ENCODE data around the gene RPSA. TPM values are rescaled to one million over a fixed set of nuclear protein-coding genes. Genes with fewer than 3 reads are reported as not detected.

Gene RPSA
- total and polyA plus RNA-seq, 2 experiments from 2014 or later = 1,591 to 1,827 TPM

DNA sequence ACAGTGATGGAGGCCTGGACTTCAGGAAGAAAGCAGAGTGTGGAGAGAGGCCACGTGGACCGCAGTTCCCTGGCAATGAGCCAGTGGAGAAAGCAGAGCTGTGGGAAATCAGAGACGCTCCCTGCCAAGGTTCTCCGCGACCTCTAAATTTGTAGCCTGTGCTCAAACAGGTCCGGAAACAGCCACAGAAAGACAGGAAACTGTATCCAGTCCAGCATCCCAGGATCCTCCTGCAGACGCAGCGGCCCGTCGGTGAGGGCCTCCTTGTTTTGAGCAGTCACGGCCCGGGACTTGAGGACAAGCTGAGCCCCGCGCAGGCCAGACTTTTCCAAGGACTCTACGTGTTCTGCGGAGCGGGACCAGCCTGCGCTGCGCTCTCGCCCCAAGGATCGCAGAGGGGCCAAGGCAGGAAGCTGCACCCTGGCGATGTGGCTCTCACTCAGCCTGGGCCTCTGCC lies 22.3 kb downstream of the RPSA start (continued):
- TF ChIP-seq, protein P1, sequence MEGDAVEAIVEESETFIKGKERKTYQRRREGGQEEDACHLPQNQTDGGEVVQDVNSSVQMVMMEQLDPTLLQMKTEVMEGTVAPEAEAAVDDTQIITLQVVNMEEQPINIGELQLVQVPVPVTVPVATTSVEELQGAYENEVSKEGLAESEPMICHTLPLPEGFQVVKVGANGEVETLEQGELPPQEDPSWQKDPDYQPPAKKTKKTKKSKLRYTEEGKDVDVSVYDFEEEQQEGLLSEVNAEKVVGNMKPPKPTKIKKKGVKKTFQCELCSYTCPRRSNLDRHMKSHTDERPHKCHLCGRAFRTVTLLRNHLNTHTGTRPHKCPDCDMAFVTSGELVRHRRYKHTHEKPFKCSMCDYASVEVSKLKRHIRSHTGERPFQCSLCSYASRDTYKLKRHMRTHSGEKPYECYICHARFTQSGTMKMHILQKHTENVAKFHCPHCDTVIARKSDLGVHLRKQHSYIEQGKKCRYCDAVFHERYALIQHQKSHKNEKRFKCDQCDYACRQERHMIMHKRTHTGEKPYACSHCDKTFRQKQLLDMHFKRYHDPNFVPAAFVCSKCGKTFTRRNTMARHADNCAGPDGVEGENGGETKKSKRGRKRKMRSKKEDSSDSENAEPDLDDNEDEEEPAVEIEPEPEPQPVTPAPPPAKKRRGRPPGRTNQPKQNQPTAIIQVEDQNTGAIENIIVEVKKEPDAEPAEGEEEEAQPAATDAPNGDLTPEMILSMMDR (conservative IDR thresholded peaks at IDR 0.05; ENCODE audit: low read depth in 2 of 2) = no peak
- no peak for TF ChIP-seq POLR2AphosphoS5 (IDR thresholded peaks at IDR 0.05; ENCODE audit: low read depth)
- TF ChIP-seq CREB1 (CRISPR knock-in tag; IDR thresholded peaks at IDR 0.05; ENCODE audit: low read depth) = no peak
- no peak for TF ChIP-seq ZNF331 (CRISPR knock-in tag; IDR thresholded peaks at IDR 0.05; ENCODE audit: low read depth)

DNA sequence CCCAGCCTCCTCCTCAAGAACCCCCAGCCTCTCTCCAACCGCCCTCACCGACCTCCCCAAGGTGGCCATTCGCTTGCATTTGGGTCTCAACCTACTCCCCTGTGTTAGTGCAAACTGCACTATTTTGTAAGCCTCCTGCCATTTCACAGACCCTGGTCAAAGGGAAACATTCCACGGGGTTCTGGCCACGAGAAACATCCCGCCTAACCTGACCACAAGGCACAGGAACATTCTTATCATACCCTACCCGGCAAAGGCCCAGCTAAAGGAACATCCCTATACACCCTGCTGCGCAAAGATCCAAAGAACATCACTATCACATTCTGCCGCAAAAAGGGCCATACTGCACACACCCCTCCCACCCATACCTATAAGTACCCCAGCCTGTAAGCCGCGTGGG lies 22.9 kb downstream of the RPSA start:
- Histone ChIP-seq H3F3A (replicated peaks; ENCODE audit: low read depth) (no peaks in the 10 kb centered on the region), H3K36me3 (ENCODE audit: insufficient read depth) (no peaks in the 10 kb centered on the region), H3K79me2 (replicated peaks; ENCODE audit: insufficient read depth) (no peaks in the 10 kb centered on the region), H3K4me2 (no peak overlapping the region), H4K20me1 (replicated peaks; ENCODE audit: insufficient read depth) (no peaks in the 10 kb centered on the region), H3K27me3 (ENCODE audit: insufficient read depth) (no peaks in the 10 kb centered on the region), H3K27ac (ENCODE audit: low read depth) (no peak overlapping the region), H3K4me1 (ENCODE audit: insufficient read depth) (no peaks in the 10 kb centered on the region), H3K4me3 (no peak overlapping the region), H3K9me2 (ENCODE audit: insufficient read depth) (no peaks in the 10 kb centered on the region), H2AFZ (no peak overlapping the region)
- H3K9me3 Mint-ChIP-seq = no peaks in the 10 kb centered on the region
- no peak overlapping the region for H3K27ac Mint-ChIP-seq
- H3K36me3 Mint-ChIP-seq (ENCODE audit: low read depth) = no peaks in the 10 kb centered on the region
- H3K27me3 Mint-ChIP-seq (ENCODE audit: insufficient read depth, low read depth, poor library complexity) = peaks cover 5% of the 10 kb centered on the region
- no peak overlapping the region for H3K4me3 Mint-ChIP-seq
- ATAC-seq (no peak), DNase-seq (ENCODE audit: low spot score) (no peak)
- H3K4me1 Mint-ChIP-seq = no peaks in the 10 kb centered on the region; the same call in 2 of the 3 replicates
- no peak for TF ChIP-seq EZH2 (IDR thresholded peaks at IDR 0.05; ENCODE audit: low read depth, unreplicated experiment)
- TF ChIP-seq JUNB (IDR thresholded peaks at IDR 0.05; ENCODE audit: unreplicated experiment) = no peak
- TF ChIP-seq, protein P2, sequence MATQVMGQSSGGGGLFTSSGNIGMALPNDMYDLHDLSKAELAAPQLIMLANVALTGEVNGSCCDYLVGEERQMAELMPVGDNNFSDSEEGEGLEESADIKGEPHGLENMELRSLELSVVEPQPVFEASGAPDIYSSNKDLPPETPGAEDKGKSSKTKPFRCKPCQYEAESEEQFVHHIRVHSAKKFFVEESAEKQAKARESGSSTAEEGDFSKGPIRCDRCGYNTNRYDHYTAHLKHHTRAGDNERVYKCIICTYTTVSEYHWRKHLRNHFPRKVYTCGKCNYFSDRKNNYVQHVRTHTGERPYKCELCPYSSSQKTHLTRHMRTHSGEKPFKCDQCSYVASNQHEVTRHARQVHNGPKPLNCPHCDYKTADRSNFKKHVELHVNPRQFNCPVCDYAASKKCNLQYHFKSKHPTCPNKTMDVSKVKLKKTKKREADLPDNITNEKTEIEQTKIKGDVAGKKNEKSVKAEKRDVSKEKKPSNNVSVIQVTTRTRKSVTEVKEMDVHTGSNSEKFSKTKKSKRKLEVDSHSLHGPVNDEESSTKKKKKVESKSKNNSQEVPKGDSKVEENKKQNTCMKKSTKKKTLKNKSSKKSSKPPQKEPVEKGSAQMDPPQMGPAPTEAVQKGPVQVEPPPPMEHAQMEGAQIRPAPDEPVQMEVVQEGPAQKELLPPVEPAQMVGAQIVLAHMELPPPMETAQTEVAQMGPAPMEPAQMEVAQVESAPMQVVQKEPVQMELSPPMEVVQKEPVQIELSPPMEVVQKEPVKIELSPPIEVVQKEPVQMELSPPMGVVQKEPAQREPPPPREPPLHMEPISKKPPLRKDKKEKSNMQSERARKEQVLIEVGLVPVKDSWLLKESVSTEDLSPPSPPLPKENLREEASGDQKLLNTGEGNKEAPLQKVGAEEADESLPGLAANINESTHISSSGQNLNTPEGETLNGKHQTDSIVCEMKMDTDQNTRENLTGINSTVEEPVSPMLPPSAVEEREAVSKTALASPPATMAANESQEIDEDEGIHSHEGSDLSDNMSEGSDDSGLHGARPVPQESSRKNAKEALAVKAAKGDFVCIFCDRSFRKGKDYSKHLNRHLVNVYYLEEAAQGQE (IDR thresholded peaks at IDR 0.05; ENCODE audit: unreplicated experiment) = no peak
- TF ChIP-seq STAT1 (IDR thresholded peaks at IDR 0.05; ENCODE audit: unreplicated experiment) = no peak
- no peak for TF ChIP-seq ZNF331 (CRISPR knock-in tag; IDR thresholded peaks at IDR 0.05; ENCODE audit: low read depth)
- TF ChIP-seq CREB1 (CRISPR knock-in tag; IDR thresholded peaks at IDR 0.05; ENCODE audit: low read depth) = no peak
- TF ChIP-seq, protein P1 (conservative IDR thresholded peaks at IDR 0.05; ENCODE audit: low read depth in 2 of 2) = no peak
- no peak for TF ChIP-seq NANOG (IDR thresholded peaks at IDR 0.05; ENCODE audit: borderline replicate concordance)
- no peak for TF ChIP-seq EZH2phosphoT487 (IDR thresholded peaks at IDR 0.05; ENCODE audit: unreplicated experiment)
- TF ChIP-seq POLR2AphosphoS5 (IDR thresholded peaks at IDR 0.05; ENCODE audit: low read depth) = no peak
- TF ChIP-seq ZNF114 (CRISPR knock-in tag; IDR thresholded peaks at IDR 0.05) = no peak
- TF ChIP-seq, protein P3, sequence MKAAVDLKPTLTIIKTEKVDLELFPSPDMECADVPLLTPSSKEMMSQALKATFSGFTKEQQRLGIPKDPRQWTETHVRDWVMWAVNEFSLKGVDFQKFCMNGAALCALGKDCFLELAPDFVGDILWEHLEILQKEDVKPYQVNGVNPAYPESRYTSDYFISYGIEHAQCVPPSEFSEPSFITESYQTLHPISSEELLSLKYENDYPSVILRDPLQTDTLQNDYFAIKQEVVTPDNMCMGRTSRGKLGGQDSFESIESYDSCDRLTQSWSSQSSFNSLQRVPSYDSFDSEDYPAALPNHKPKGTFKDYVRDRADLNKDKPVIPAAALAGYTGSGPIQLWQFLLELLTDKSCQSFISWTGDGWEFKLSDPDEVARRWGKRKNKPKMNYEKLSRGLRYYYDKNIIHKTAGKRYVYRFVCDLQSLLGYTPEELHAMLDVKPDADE (IDR thresholded peaks at IDR 0.05) = no peak
